ENCODE data around the gene DROSHA. TPM values are rescaled to one million over a fixed set of nuclear protein-coding genes. Genes with fewer than 3 reads are reported as not detected.

DROSHA gene
- total RNA-seq, 1 donor from 2014 or later: 57.8 TPM

DNA sequence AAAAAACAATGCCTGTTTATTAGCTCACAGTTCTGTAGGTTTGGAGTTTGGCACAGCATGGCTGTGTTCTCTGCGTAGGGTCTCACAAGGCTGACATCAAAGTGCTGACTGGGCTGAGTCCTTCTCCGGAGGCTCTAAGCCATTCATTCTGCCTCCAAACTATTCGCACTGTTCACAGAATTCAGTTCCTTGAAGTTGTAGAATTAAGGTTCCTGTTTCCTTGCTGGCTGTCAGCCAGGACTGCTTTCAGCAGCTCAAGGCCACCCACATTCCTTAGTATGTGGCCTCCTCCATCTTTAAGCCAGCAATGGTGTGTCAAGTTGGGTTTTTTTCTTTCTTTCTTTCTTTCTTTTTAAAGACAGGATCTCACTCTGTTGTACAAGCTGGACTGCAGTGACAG, 176.6 kb downstream of the DROSHA start:
- DNase-seq (ENCODE audit: extremely low read depth, low read depth, low spot score): no peak

Other genes starting within 250 kb of the DROSHA start
- gene C5orf22, start 208 bp upstream of the DROSHA start, total RNA-seq: 18.2 and 18.7 TPM in 2 replicates
- 8.4 and 20.3 TPM in 2 replicates for gene PDZD2, start 107.0 kb upstream of the DROSHA start, total RNA-seq